Gastroesophageal sphincter (tissue), 3 donors: ENCODE results near the gene DNAAF9.

Experiments
- CTCF ChIP-seq, 4 experiments: fragments of 200-600 bp in 2 of 4; fragments of 450-650 bp in 2 of 4; sonication (generic) in 1 of 4; IDR thresholded peaks; one replicate each; pipeline ENCODE4 v1.5.1; 2017 to 2019; ENCODE audit warnings: antibody characterized with exemption in 4 of 4, mild to moderate bottlenecking in 2 of 4, moderate library complexity in 2 of 4
- EP300 ChIP-seq: sonication (generic); formaldehyde crosslinking; IDR thresholded peaks from one replicate; pipeline ENCODE4 v1.6.1; 2017; ENCODE audit warnings: antibody characterized with exemption, mild to moderate bottlenecking
- POLR2A ChIP-seq, 2 donors: fragments of 450-650 bp; IDR thresholded peaks; one replicate each; pipeline ENCODE4 v1.6.1; 2017; ENCODE audit warnings: antibody characterized with exemption in 2 of 2, mild to moderate bottlenecking in 2 of 2, moderate library complexity in 1 of 2

DNA sequence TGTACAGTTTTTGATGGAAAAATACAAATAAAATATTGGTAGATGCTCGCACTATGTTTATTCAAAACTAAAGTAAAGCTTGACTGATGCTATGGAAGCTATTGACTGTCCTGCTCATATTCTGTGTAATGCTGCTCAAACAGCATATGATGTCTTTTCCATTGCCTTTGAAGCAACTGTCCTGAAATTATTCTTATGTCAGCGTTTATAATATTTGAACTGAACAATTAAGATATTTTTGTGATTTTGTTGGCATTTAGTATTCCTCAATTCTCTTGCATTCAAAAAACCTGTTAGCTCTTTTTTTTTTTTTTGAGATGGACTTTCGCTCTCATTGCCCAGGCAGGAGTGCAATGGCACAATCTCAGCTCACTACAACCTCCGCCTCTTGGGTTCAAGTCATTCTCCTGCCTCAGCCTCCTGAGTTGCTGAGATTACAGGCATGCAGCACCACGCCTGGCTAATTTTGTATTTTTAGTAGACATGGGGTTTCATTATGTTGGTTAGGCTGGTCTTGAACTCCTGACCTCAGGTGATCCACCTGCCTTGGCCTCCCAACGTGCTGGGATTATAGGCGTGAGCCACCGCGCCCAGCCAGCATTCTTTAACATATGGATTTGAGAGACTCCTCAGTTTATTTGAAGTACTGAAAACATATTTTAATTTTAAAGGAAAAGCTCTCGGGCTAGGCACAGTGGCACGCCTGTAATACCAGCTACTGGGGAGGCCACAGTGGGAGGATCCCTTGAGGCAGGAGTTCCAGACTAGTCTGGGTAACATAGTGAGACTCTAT, 5.3 kb upstream of the DNAAF9 start:
- TF ChIP-seq CTCF (IDR thresholded peaks at IDR 0.05) (no peak), EP300 (no peak), POLR2A (IDR thresholded peaks at IDR 0.05) (no peak)
